Stimulated activated CD8-positive, alpha-beta memory T cell treated with anti-CD3 and anti-CD28 coated beads, Interleukin-7, amount 100 ng/mL, for 48 hours (primary cell): ENCODE measurements around the gene RINL.
"Not testable (repeated sequence)": the region's sequence is repeated elsewhere in the genome, so short reads cannot be mapped to it uniquely, and the experiment has no call there.

Experiments used
- DNase-seq, 2 donors: peaks; one replicate each; pipeline ENCODE4 v3.0.0-alpha.2; 2020; ENCODE audit warnings: low read depth in 1 of 2; ENCODE audit errors: extremely low read depth in 1 of 2

RINL gene

GRCh38 chr19:38905620-38906019 lies 27.5 kb upstream of the RINL start:
- DNase-seq: no peak

DNA sequence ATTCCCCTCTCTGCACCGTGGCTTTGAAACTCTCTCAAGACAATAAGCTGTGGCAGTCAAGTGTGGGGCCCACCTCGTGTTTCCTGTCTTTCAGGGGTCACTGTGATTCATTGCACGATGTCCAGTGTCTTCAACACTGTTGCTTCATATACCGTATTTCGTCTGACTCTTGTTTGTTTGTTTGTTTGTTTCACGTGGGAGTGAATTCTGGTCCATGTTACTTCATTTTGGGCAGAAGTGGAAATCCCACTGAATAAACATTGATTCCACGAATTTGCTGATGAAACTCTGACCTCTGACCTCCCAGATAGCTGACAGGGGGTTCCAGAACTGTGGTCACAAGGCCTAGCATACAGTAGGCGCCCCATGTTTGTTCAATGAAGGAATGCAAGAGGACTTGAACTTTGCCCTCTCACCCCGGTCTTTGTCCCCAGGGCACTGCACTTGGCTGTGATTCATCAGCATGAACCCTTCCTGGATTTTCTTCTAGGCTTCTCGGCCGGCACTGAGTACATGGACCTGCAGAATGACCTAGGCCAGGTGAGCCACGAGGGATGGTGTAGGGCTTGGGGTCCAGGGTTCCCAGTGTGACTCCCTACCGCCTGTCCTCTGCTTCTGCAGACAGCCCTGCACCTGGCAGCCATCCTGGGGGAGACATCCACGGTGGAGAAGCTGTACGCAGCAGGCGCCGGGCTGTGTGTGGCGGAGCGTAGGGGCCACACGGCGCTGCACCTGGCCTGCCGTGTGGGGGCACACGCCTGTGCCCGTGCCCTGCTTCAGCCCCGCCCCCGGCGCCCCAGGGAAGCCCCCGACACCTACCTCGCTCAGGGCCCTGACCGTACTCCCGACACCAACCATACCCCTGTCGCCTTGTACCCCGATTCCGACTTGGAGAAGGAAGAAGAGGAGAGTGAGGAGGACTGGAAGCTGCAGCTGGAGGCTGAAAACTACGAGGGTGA lies 26.8 kb upstream of the RINL start:
- DNase-seq: no peak

GRCh38 chr19:38901683-38902082 lies 23.6 kb upstream of the RINL start:
- DNase-seq: no peak

- DNase-seq: no peak
These were observed 22.7 kb upstream of the RINL start for GRCh38 chr19:38900743-38901190.

- no peak for DNase-seq
These were observed 22.1 kb upstream of the RINL start for GRCh38 chr19:38900202-38900629.

DNA sequence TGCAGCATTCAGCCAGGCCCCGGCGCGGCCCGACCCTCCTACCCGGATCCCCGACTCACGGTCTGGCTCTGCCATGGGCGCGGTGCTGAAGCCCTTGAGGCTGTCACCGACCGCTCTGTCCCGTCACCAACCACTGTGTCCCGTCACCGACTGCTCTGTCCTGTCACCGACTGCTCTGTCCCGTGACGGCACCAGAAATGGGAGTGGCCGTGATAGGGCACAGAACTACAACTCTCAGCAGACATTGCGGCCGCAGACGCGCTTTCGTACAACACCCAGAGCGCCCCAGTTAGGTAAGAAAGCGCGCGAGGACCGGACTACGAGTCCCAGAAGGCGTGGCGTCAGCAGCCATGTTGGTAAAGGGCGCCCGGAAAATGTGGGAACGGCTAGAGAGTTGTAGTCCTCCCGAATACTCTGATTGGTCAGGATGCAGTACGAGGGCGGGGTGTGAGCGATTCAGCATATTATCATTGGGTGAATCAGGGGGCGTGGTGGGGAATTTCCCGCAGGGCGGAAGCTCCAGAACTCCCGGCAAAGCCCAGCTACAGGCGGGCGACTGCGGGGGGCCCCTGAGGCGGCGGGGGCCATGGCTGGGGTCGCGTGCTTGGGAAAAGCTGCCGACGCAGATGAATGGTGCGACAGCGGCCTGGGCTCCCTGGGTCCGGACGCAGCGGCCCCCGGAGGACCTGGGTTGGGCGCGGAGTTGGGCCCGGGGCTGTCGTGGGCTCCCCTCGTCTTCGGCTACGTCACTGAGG lies 21.5 kb upstream of the RINL start, which contains the start of the genes NFKBIB and SIRT2:
Gene NFKBIB, plus strand, starts transcription at position 523 of the 755 bp plus-strand sequence. Its CDS starts 64 bp downstream, at position 587.
Gene SIRT2, minus strand, starts transcription at position 172 of the 755 bp plus-strand sequence. Its CDS starts 97 bp downstream, at position 75.
- DNase-seq: peak; percentile 98 to 100

GRCh38 chr19:38898788-38899446 lies 20.8 kb upstream of the RINL start:
- no peak for DNase-seq

GRCh38 chr19:38894968-38895367 lies 16.9 kb upstream of the RINL start:
- no peak for DNase-seq

- no peak for DNase-seq
These were observed 15.3 kb upstream of the RINL start for GRCh38 chr19:38893341-38893771.

DNA sequence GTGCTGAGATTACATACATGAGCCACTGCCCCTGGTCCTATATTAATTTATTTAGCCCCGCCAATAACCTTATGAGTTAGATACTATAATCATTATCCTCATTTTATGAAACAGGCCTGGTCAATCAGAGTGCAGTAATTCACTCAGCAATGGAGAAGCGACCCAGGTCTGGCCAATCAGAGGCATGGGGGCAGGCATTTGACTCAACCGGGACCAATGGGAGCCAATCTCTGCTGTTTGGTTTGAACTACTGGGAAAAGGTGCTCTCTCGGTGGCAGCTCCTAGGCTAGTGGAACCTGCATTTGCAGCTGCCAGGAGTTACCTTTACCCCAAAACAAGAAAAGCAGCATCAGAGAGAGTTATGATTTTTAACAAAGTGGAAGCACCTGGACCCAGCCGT lies 14.8 kb upstream of the RINL start:
- DNase-seq: no peak

- no peak for DNase-seq
These were observed 13.7 kb upstream of the RINL start for GRCh38 chr19:38891771-38892170.

DNA sequence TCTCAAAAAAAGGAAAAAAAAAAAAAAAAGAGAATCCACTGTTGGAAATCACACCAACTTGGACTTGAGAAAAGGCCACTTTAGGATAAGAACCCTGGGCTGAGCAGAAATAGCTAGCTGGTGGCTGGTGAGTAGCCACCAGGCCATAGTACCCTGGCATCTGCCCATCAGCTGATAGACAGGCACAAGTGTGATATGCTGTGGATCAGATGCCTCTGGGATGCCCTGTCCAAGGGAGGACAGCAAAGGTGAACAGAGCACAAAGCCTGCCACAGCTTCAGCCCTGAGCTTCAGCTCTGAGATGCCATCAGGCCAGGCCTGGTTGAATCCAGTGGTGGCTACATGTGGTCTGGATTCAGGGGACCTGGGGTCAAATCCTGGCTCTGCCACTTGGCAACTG lies 12.6 kb upstream of the RINL start:
- DNase-seq: no peak

DNA sequence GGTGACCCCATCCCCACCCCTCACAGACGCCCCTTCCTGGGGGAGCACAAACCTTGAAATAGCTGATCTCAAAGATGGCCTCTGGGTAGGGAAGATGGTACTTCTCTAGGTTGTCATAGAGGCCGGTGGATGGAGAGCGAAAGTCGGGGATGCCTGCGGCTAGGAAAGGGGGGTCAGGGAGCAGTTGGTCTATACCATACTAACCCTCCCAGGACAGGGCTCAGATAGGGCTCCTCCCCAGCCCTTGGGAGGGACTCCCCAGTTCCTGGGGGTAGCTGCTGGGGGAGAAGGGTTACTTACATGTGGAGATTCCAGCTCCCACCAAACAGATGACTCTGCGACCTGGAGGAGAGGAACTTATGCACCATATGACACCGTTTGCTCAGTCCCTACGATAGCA lies 11.7 kb upstream of the RINL start:
- DNase-seq: no peak

DNA sequence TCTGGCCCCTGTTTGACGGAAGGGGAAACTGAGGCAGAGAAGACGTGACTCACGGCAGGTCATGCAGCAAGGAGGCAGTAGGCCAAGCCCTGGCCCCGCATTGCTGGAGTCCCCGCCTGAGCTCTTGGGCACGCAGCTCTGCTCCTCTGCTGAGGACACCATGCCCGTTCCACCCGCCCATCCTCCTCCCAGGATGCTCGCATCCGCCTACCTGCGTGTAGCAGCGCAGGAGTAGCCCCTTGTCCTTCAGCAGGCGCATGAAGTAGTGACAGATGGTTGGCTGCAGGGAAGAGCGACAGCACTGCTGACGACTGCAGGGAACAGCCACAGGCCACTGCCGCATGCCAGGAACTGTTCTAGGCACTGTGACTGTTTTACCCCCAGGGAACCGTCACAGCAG lies 10.8 kb upstream of the RINL start:
- no peak for DNase-seq

DNA sequence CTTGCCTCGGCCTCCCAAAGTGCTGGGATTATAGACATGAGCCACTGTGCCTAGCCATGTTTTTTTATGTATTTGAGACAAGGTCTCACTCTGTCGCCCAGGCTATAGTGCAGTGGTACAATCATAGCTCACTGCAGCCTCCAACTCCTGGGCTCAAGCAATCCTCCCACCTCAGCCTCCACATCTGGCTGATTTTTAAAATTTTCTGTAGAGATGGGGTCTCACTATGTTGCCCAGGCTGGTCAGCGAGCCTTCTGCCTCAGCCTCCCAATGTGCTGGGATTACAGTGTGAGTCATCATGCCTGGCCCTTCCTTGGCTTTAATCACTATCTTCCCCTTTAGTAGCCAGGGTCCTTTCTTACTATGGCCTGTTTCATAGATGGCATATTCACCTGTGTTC lies 6.6 kb upstream of the RINL start:
- DNase-seq: not testable (repeated sequence)

- DNase-seq: no peak
These were observed 5.2 kb upstream of the RINL start for GRCh38 chr19:38883286-38883685.

- DNase-seq: no peak
These were observed 3.0 kb upstream of the RINL start for GRCh38 chr19:38880882-38881609.

- no peak for DNase-seq
These were observed 2.2 kb upstream of the RINL start for GRCh38 chr19:38880076-38880881.

DNA sequence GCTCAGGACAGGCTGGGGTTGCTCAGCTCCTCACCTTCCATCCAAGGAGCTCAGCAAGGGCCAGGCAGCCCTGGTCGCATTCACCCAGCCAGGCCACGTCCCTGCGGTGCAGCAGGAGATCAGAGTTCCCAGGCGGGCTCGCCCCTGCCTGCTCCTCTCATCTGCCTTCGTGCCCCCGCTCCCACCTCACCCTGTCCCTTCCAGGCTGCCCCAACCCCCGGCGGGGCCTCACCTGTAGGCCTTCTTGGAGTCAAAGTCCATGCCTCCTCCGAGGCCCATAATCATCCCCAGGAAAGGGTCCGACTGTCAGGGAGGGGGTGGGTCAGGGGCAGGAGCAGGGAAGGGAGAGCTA lies 1.3 kb upstream of the RINL start:
- no peak for DNase-seq
